SK-N-SH (cell line): ENCODE results near the gene TLN1. TPM values are rescaled to one million over a fixed set of nuclear protein-coding genes. Genes with fewer than 3 reads are reported as not detected.

Experiments used
- CTCF ChIA-PET: fragments of 300-600, 350-600 bp; formaldehyde crosslinking; extraction: SDS; loops from one replicate; lab custom pipeline; 2021; lab: Yijun Ruan, JAX
- POLR2A ChIA-PET: fragments of 350-600 bp; sonication (Branson Sonifier 250); formaldehyde crosslinking; extraction: SDS; loops from one replicate; lab custom pipeline; 2020; ENCODE audit warnings: antibody characterized with exemption, inconsistent platforms; lab: Yijun Ruan, JAX
- DNase-seq: peaks from one replicate; pipeline ENCODE4 v3.0.0; 2012
- H2AFZ ChIP-seq: fragments of 200-600 bp; sonication (generic); 2 replicates; pipeline ENCODE4 v1.8.1; 2016; ENCODE audit warnings: antibody characterized with exemption, mild to moderate bottlenecking, low read depth
- H3F3A ChIP-seq: fragments of 200-600 bp; sonication (generic); replicated peaks from 2 replicates; pipeline ENCODE3; 2016; ENCODE audit warnings: antibody characterized with exemption, mild to moderate bottlenecking; ENCODE audit not compliant: insufficient read depth
- H3K27ac ChIP-seq, 2 experiments: fragments of 200-500 bp in 1 of 2; fragments of 200-600 bp in 1 of 2; sonication (Bioruptor generic) in 1 of 2; sonication (generic), shearing (Covaris generic) in 1 of 2; 2 replicates each; pipeline versions ENCODE4 v1.5.1 to v1.6.1; 2014 to 2016; ENCODE audit warnings: low read depth in 2 of 2, inconsistent platforms in 1 of 2, low read length in 1 of 2, mild to moderate bottlenecking in 1 of 2, mixed read lengths in 1 of 2
- H3K27me3 ChIP-seq: fragments of 200-600 bp; sonication (generic), shearing (Covaris generic); 2 replicates; pipeline ENCODE4 v1.6.1; 2016; ENCODE audit warnings: mixed run types; ENCODE audit not compliant: insufficient read depth
- H3K36me3 ChIP-seq, 2 experiments: fragments of 200-500 bp in 1 of 2; fragments of 200-600 bp in 1 of 2; sonication (Bioruptor generic) in 1 of 2; sonication (generic) in 1 of 2; replicated peaks in 1 of 2; 2 replicates each; pipeline versions ENCODE3 to v1.5.1; 2014 to 2016; ENCODE audit warnings: low read length in 1 of 2, mild to moderate bottlenecking in 1 of 2; ENCODE audit not compliant: insufficient read depth in 2 of 2, control insufficient read depth in 1 of 2
- H3K4me1 ChIP-seq, 2 experiments: fragments of 200-500 bp in 1 of 2; fragments of 200-600 bp in 1 of 2; sonication (Bioruptor generic) in 1 of 2; sonication (generic), shearing (Covaris generic) in 1 of 2; 2 replicates each; pipeline versions ENCODE4 v1.5.1 to v1.6.1; 2014 to 2016; ENCODE audit warnings: low read depth in 1 of 2, low read length in 1 of 2, mixed run types in 1 of 2; ENCODE audit not compliant: insufficient read depth in 2 of 2, control insufficient read depth in 1 of 2
- H3K4me2 ChIP-seq: fragments of 200-600 bp; sonication (generic), shearing (Covaris generic); 2 replicates; pipeline ENCODE4 v1.6.1; 2017; ENCODE audit warnings: mixed run types
- H3K4me3 ChIP-seq, 2 experiments: fragments of 200-500 bp in 1 of 2; fragments of 200-600 bp in 1 of 2; sonication (Bioruptor generic) in 1 of 2; sonication (generic), shearing (Covaris generic) in 1 of 2; 2 replicates each; pipeline versions ENCODE4 v1.5.1 to v1.8.1; 2014 to 2016; ENCODE audit warnings: low read depth in 2 of 2, inconsistent platforms in 1 of 2, low read length in 1 of 2, mild to moderate bottlenecking in 1 of 2, mixed read lengths in 1 of 2, moderate library complexity in 1 of 2
- H3K79me2 ChIP-seq: fragments of 200-600 bp; sonication (generic); 2 replicates; pipeline ENCODE4 v1.8.1; 2017; ENCODE audit warnings: mild to moderate bottlenecking; ENCODE audit not compliant: insufficient read depth
- H3K9ac ChIP-seq: fragments of 200-600 bp; sonication (generic); 2 replicates; pipeline ENCODE4 v1.6.1; 2017; ENCODE audit warnings: mixed run types
- H3K9me2 ChIP-seq: fragments of 200-600 bp; sonication (generic); 2 replicates; pipeline ENCODE4 v1.6.1; 2017; ENCODE audit warnings: mixed run types
- H3K9me3 ChIP-seq: fragments of 200-600 bp; sonication (generic); 2 replicates; pipeline ENCODE4 v1.6.1; 2017; ENCODE audit warnings: mixed run types, mild to moderate bottlenecking, moderate library complexity
- H4K20me1 ChIP-seq: fragments of 200-600 bp; sonication (generic); 2 replicates; pipeline ENCODE4 v1.6.1; 2017; ENCODE audit warnings: mild to moderate bottlenecking, mixed run types; ENCODE audit not compliant: insufficient read depth
- ELF1 ChIP-seq: IDR thresholded peaks from 2 replicates; pipeline ENCODE4 v1.4.0; 2012
- EP300 ChIP-seq, 2 experiments: IDR thresholded peaks; 2 replicates each; pipeline versions ENCODE4 v1.4.0 to v1.6.1; 2012; ENCODE audit warnings: borderline replicate concordance in 1 of 2, low read depth in 1 of 2, low read length in 1 of 2
- FOXJ3 ChIP-seq: sonication (generic); formaldehyde crosslinking; IDR thresholded peaks from 2 replicates; pipeline ENCODE4 v1.5.1; 2020; ENCODE audit warnings: mild to moderate bottlenecking, missing genetic modification reagents
- MEF2A ChIP-seq: IDR thresholded peaks from 2 replicates; pipeline ENCODE4 v1.4.0; 2012; ENCODE audit warnings: low read depth, borderline replicate concordance
- NFIC ChIP-seq: IDR thresholded peaks from 2 replicates; pipeline ENCODE4 v1.4.0; 2012; ENCODE audit warnings: borderline replicate concordance
- NRF1 ChIP-seq: IDR thresholded peaks from 2 replicates; pipeline ENCODE4 v1.6.1; 2012; ENCODE audit warnings: low read depth, mild to moderate bottlenecking, low read length
- PBX3 ChIP-seq: IDR thresholded peaks from 2 replicates; pipeline ENCODE4; 2012
- RCOR1 ChIP-seq: fragments of 150-350 bp; IDR thresholded peaks from 2 replicates; pipeline ENCODE4 v1.6.1; 2017; ENCODE audit warnings: antibody characterized with exemption, low read length
- SIN3A ChIP-seq: IDR thresholded peaks from 2 replicates; pipeline ENCODE4 v1.6.1; 2012; ENCODE audit warnings: low read depth, mild to moderate bottlenecking, low read length, moderate library complexity, borderline replicate concordance
- SMC3 ChIP-seq: IDR thresholded peaks from 2 replicates; pipeline ENCODE4 v1.6.1; 2012; ENCODE audit warnings: low read depth, low read length, improper control_type of control experiment
- TAF1 ChIP-seq: IDR thresholded peaks from 2 replicates; pipeline ENCODE4 v1.6.1; 2012; ENCODE audit warnings: low read depth, mild to moderate bottlenecking, low read length, moderate library complexity, borderline replicate concordance
- TEAD4 ChIP-seq: IDR thresholded peaks from 2 replicates; pipeline ENCODE4 v1.4.0; 2012; ENCODE audit warnings: mild to moderate bottlenecking, borderline replicate concordance; ENCODE audit not compliant: insufficient read depth
- USF2 ChIP-seq: fragments of 150-350 bp; IDR thresholded peaks from 2 replicates; pipeline ENCODE4 v1.6.1; 2017; ENCODE audit warnings: antibody characterized with exemption, low read length, low read depth, borderline replicate concordance
- YY1 ChIP-seq: IDR thresholded peaks from 2 replicates; pipeline ENCODE4 v1.4.0; 2012; ENCODE audit warnings: low read depth, mild to moderate bottlenecking
- WGBS: methylation state at CpG from one replicate; pipeline ENCODE4 v1.1.6; 2017; ENCODE audit warnings: low lambda C conversion rate; 5-methylcytosine and 5-hydroxymethylcytosine counted together
- polyA plus RNA-seq, 3 experiments: library from polyadenylated mRNA; depleted of rRNA; stranded (reverse); fragments of >200 nt; gene quantifications; 2 replicates each; pipeline ENCODE4 v1.2.3, GENCODE V29; 2012
- TF ChIP-seq, protein P1 (sequence below): IDR thresholded peaks from 2 replicates; pipeline ENCODE4 v1.4.0; 2012; ENCODE audit warnings: low read depth, borderline replicate concordance
- TF ChIP-seq, protein P2 (sequence below): fragments of 200-600 bp; sonication (generic); IDR thresholded peaks from 2 replicates; pipeline ENCODE4 v1.6.1; 2017; ENCODE audit warnings: antibody characterized with exemption, mild to moderate bottlenecking, moderate library complexity
- TF ChIP-seq, protein P3 (sequence below): IDR thresholded peaks from 2 replicates; pipeline ENCODE4 v1.6.1; 2012; ENCODE audit warnings: mild to moderate bottlenecking, low read depth, low read length, moderate library complexity

TLN1 gene
- polyA plus RNA-seq, 1 of the 3 experiments (the other 2 are of a cell fraction), result 115 TPM

GRCh38 chr9:35763803-35764202, 31.8 kb upstream of the TLN1 start (continued):
- TF ChIP-seq, protein P1, sequence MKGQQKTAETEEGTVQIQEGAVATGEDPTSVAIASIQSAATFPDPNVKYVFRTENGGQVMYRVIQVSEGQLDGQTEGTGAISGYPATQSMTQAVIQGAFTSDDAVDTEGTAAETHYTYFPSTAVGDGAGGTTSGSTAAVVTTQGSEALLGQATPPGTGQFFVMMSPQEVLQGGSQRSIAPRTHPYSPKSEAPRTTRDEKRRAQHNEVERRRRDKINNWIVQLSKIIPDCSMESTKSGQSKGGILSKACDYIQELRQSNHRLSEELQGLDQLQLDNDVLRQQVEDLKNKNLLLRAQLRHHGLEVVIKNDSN, result no peak
- TF ChIP-seq NRF1, result no peak
- no peak for TF ChIP-seq ELF1
- TF ChIP-seq USF2, result no peak
- TF ChIP-seq, all 33 proteins: peak for 0

DNA sequence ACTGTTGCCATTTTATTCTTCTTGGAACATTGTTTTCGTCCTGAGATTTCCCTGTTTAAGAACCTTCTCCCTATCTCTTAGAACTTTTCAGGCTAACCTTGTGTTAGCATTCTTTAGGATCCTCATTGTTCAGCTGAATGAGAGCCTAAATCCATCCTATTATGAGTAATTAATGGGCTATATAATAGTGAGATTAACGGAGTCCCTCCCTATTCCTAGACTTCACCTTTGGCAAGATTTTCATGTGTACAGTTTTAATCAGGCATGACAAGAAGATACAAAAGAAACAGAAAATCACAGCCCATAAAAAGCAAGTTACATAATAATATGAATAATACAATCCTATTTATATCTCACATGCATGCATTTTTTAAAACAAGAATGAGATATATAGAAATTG, 31.2 kb upstream of the TLN1 start:
- CTCF ChIA-PET, result no interaction called here
- DNase-seq, result no peak

More for the DNA sequence above, 31.2 kb upstream of the TLN1 start:
- no peaks in the 10 kb centered on the region for H3K79me2 ChIP-seq
- H3K4me3 ChIP-seq, result no peak overlapping the region
- H3K27me3 ChIP-seq, result no peaks in the 10 kb centered on the region
- H4K20me1 ChIP-seq, result no peaks in the 10 kb centered on the region
- POLR2A ChIA-PET, result no interaction called here
- 89% methylated on average over 2 of the region's 2 CpGs for WGBS
- no peak for TF ChIP-seq TAF1
- no peak for TF ChIP-seq RCOR1
- no peak for TF ChIP-seq NFIC
- no peak for TF ChIP-seq SMC3
- TF ChIP-seq ELF1, result no peak
- no peak for TF ChIP-seq SIN3A
- TF ChIP-seq EP300 (IDR thresholded peaks at IDR 0.05; ENCODE audit: borderline replicate concordance in 1 of 2, low read depth in 1 of 2, low read length in 1 of 2), result no peak
- no peak for TF ChIP-seq USF2
- TF ChIP-seq, protein P2, sequence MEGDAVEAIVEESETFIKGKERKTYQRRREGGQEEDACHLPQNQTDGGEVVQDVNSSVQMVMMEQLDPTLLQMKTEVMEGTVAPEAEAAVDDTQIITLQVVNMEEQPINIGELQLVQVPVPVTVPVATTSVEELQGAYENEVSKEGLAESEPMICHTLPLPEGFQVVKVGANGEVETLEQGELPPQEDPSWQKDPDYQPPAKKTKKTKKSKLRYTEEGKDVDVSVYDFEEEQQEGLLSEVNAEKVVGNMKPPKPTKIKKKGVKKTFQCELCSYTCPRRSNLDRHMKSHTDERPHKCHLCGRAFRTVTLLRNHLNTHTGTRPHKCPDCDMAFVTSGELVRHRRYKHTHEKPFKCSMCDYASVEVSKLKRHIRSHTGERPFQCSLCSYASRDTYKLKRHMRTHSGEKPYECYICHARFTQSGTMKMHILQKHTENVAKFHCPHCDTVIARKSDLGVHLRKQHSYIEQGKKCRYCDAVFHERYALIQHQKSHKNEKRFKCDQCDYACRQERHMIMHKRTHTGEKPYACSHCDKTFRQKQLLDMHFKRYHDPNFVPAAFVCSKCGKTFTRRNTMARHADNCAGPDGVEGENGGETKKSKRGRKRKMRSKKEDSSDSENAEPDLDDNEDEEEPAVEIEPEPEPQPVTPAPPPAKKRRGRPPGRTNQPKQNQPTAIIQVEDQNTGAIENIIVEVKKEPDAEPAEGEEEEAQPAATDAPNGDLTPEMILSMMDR, result no peak
- no peak for TF ChIP-seq YY1
- no peak for TF ChIP-seq TEAD4
- no peak for TF ChIP-seq FOXJ3 (CRISPR knock-in tag)
- no peak for TF ChIP-seq MEF2A
- no peak for TF ChIP-seq NRF1
- TF ChIP-seq PBX3, result no peak
- TF ChIP-seq, protein P3, sequence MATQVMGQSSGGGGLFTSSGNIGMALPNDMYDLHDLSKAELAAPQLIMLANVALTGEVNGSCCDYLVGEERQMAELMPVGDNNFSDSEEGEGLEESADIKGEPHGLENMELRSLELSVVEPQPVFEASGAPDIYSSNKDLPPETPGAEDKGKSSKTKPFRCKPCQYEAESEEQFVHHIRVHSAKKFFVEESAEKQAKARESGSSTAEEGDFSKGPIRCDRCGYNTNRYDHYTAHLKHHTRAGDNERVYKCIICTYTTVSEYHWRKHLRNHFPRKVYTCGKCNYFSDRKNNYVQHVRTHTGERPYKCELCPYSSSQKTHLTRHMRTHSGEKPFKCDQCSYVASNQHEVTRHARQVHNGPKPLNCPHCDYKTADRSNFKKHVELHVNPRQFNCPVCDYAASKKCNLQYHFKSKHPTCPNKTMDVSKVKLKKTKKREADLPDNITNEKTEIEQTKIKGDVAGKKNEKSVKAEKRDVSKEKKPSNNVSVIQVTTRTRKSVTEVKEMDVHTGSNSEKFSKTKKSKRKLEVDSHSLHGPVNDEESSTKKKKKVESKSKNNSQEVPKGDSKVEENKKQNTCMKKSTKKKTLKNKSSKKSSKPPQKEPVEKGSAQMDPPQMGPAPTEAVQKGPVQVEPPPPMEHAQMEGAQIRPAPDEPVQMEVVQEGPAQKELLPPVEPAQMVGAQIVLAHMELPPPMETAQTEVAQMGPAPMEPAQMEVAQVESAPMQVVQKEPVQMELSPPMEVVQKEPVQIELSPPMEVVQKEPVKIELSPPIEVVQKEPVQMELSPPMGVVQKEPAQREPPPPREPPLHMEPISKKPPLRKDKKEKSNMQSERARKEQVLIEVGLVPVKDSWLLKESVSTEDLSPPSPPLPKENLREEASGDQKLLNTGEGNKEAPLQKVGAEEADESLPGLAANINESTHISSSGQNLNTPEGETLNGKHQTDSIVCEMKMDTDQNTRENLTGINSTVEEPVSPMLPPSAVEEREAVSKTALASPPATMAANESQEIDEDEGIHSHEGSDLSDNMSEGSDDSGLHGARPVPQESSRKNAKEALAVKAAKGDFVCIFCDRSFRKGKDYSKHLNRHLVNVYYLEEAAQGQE, result no peak
- peaks cover 7 to 10% of the 10 kb centered on the region in 2 experiments; a peak in 3 of 4 replicates for H3K4me1 ChIP-seq
- H3K4me2 ChIP-seq, result no peak overlapping the region
- H2AFZ ChIP-seq, result no peak overlapping the region
- no peak overlapping the region for H3K27ac ChIP-seq
- no peaks in the 10 kb centered on the region for H3K36me3 ChIP-seq
- H3K9me3 ChIP-seq, result no peaks in the 10 kb centered on the region
- H3K9ac ChIP-seq, result no peak overlapping the region
- H3F3A ChIP-seq, result peaks cover 10% of the 10 kb centered on the region
- no peaks in the 10 kb centered on the region for H3K9me2 ChIP-seq
